Chondrocyte (in vitro differentiated cells): Measurements from ENCODE around the gene SLC35G4. TPM values are rescaled to one million over a fixed set of nuclear protein-coding genes. Genes with fewer than 3 reads are reported as not detected.

Experiments used
- DNase-seq: peaks from one replicate; pipeline ENCODE4 v3.0.0; 2021; ENCODE audit warnings: mixed read lengths, low spot score
- H3K27ac Mint-ChIP-seq: one replicate; pipeline ENCODE4 v1.8.0; 2021; ENCODE audit warnings: mild to moderate bottlenecking, moderate library complexity, mixed read lengths; ENCODE audit not compliant: unreplicated experiment
- H3K27me3 Mint-ChIP-seq: 2 replicates; pipeline ENCODE4 v1.8.0; 2021; ENCODE audit warnings: low read depth, mixed read lengths
- H3K36me3 Mint-ChIP-seq: 2 replicates; pipeline ENCODE4 v1.8.0; 2021; ENCODE audit warnings: low read depth, mixed read lengths
- H3K4me1 Mint-ChIP-seq: 2 replicates; pipeline ENCODE4 v1.8.0; 2021; ENCODE audit warnings: low read depth, mild to moderate bottlenecking, mixed read lengths
- H3K4me3 Mint-ChIP-seq: one replicate; pipeline ENCODE4 v1.8.0; 2021; ENCODE audit warnings: mild to moderate bottlenecking, moderate library complexity, mixed read lengths; ENCODE audit not compliant: unreplicated experiment
- H3K9me3 Mint-ChIP-seq: 2 replicates; pipeline ENCODE4 v1.8.0; 2021; ENCODE audit warnings: low read depth, mixed read lengths
- CTCF ChIP-seq: fragments of 200-600 bp; sonication (generic); IDR thresholded peaks from 2 replicates; pipeline ENCODE4 v1.5.0; 2021; ENCODE audit warnings: antibody characterized with exemption, mild to moderate bottlenecking, moderate library complexity
- total RNA-seq: library from RNA; stranded (reverse); gene quantifications from 3 replicates; pipeline ENCODE4 v1.2.1, GENCODE V29; 2021

Gene SLC35G4
- total RNA-seq, 1 donor from 2014 or later = not detected

- peak; percentile 96 for TF ChIP-seq CTCF
- peaks cover 7% of the 10 kb centered on the region for H3K4me1 Mint-ChIP-seq
- H3K4me3 Mint-ChIP-seq = peak overlapping the region; percentile 45
- peaks cover 53% of the 10 kb centered on the region for H3K27me3 Mint-ChIP-seq
- H3K27ac Mint-ChIP-seq = no peak overlapping the region
- peaks cover 6% of the 10 kb centered on the region for H3K36me3 Mint-ChIP-seq
- no peak for DNase-seq
- H3K9me3 Mint-ChIP-seq = peaks cover 3% of the 10 kb centered on the region
Observed at GRCh38 chr18:11654736-11655605, 45.6 kb downstream of the SLC35G4 start.

DNA sequence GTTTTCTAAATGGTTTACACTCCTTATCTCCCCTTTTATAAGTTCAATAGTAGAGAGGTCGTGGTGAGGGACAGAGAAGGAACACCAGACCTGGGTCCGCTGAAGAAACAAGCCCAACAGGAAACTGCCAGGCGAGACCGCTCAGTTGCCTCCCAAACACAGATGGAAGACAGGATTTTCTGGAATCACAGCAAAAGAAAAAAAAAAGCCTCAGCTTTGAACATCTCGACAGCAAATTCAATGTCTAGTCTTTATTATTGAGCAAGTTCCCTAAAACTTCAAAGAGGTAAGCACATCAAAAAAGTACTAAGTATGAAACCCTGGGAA, 46.2 kb downstream of the SLC35G4 start:
- Mint-ChIP-seq H3K27ac (no peak overlapping the region), H3K27me3 (peaks cover 49% of the 10 kb centered on the region), H3K36me3 (peaks cover 6% of the 10 kb centered on the region), H3K4me3 (peak overlapping the region; percentile 45), H3K4me1 (peaks cover 7% of the 10 kb centered on the region), H3K9me3 (no peaks in the 10 kb centered on the region)
- DNase-seq = no peak
- TF ChIP-seq CTCF = no peak

GRCh38 chr18:11657152-11657551, 47.8 kb downstream of the SLC35G4 start:
- H3K27me3 Mint-ChIP-seq = peaks cover 41% of the 10 kb centered on the region
- no peak overlapping the region for H3K27ac Mint-ChIP-seq
- no peak for TF ChIP-seq CTCF
- no peak for DNase-seq
- no peak overlapping the region for H3K4me3 Mint-ChIP-seq
- H3K4me1 Mint-ChIP-seq = peaks cover 7% of the 10 kb centered on the region
- H3K36me3 Mint-ChIP-seq = peaks cover 6% of the 10 kb centered on the region
- no peaks in the 10 kb centered on the region for H3K9me3 Mint-ChIP-seq

DNA sequence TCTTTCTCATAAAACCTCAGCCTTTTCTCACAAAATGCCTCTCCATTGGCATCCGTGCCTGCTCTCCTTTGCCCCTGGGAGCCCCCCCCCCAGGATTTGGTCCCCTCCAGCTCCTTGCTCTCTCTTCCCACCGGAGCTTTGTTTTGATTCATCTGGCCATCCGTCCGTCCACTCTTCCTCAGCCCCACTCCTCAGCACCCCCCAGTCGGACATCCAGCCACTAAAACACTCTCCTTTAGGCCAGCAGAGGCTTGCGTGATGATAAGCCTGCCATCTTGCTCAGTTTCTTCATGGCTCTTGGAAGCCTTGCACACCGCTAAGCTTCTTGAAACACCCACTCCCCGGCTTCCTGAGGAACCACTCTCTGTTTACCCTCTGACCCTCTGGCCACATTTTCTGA, 48.2 kb downstream of the SLC35G4 start:
- Mint-ChIP-seq H3K27me3 (peaks cover 41% of the 10 kb centered on the region), H3K27ac (no peak overlapping the region), H3K9me3 (no peaks in the 10 kb centered on the region), H3K4me1 (peaks cover 7% of the 10 kb centered on the region), H3K36me3 (peaks cover 6% of the 10 kb centered on the region), H3K4me3 (no peak overlapping the region)
- TF ChIP-seq CTCF = no peak
- no peak for DNase-seq

GRCh38 chr18:11658019-11658418, 48.6 kb downstream of the SLC35G4 start:
- H3K27me3 Mint-ChIP-seq = peaks cover 41% of the 10 kb centered on the region
- no peak overlapping the region for H3K4me3 Mint-ChIP-seq
- peaks cover 7% of the 10 kb centered on the region for H3K4me1 Mint-ChIP-seq
- no peak for DNase-seq
- no peak overlapping the region for H3K27ac Mint-ChIP-seq
- no peak for TF ChIP-seq CTCF
- no peaks in the 10 kb centered on the region for H3K9me3 Mint-ChIP-seq
- H3K36me3 Mint-ChIP-seq = peaks cover 6% of the 10 kb centered on the region
